Fibroblast of villous mesenchyme (primary cell): Measurements from ENCODE around the gene EIF4EBP2. TPM values are rescaled to one million over a fixed set of nuclear protein-coding genes. Genes with fewer than 3 reads are reported as not detected.

Experiments used
- DNase-seq: peaks from one replicate; pipeline ENCODE4 v3.0.0-alpha.2; 2010; ENCODE audit warnings: low read depth
- H3K4me3 ChIP-seq: 2 replicates; pipeline ENCODE4 v1.5.1; 2011; ENCODE audit warnings: low read depth, mild to moderate bottlenecking, low read length
- CTCF ChIP-seq: IDR thresholded peaks from 2 replicates; pipeline ENCODE4 v1.5.1; 2012; ENCODE audit warnings: low read depth, mild to moderate bottlenecking, low read length; ENCODE audit not compliant: insufficient read depth
- total RNA-seq: library from RNA; depleted of rRNA; stranded (reverse); fragments of >200 nt; gene quantifications from 2 replicates; pipeline ENCODE4 v1.2.3, GENCODE V29; 2012

The EIF4EBP2 gene
- total RNA-seq, 1 donor = 58.7 TPM

- no peak for DNase-seq
- no peak overlapping the region for H3K4me3 ChIP-seq
- no peak for TF ChIP-seq CTCF
These were observed 44.3 kb downstream of the EIF4EBP2 start for GRCh38 chr10:70448236-70448635.

- no peak for TF ChIP-seq CTCF
These were observed 51.3 kb downstream of the EIF4EBP2 start for GRCh38 chr10:70455213-70455630.

GRCh38 chr10:70456164-70456563 lies 52.2 kb downstream of the EIF4EBP2 start:
- DNase-seq = no peak
- H3K4me3 ChIP-seq = no peak overlapping the region
- TF ChIP-seq CTCF = no peak

More at GRCh38 chr10:70455213-70455630, 51.3 kb downstream of the EIF4EBP2 start:
- DNase-seq = no peak
- no peak overlapping the region for H3K4me3 ChIP-seq

DNA sequence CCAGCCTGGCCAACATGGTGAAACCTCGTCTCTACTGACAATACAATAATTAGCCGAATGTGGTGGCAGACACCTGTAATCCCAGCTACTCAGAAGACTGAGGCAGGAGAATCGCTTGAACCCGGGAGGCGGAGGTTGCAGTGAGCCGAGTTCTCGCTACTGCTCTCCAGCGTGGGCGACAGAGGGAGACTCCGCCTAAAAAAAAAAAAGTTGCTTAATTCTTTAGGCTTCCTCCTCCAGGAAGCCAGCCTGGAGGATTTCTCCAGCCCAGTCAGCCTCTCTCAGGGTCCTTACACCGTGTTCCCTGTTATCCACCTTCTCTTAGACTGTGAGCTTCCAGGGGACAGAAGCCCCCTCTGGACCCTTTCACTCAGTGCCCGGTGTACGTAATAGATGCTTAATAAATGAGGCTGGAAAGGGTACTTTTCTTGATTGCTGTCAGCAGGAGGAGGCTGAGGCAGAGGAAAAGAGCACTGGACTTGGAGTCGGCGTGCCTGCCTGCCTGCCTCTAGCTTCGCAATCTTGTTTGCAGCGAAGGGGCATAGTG lies 53.9 kb downstream of the EIF4EBP2 start:
- TF ChIP-seq CTCF = no peak
- no peak overlapping the region for H3K4me3 ChIP-seq
- no peak for DNase-seq

DNA sequence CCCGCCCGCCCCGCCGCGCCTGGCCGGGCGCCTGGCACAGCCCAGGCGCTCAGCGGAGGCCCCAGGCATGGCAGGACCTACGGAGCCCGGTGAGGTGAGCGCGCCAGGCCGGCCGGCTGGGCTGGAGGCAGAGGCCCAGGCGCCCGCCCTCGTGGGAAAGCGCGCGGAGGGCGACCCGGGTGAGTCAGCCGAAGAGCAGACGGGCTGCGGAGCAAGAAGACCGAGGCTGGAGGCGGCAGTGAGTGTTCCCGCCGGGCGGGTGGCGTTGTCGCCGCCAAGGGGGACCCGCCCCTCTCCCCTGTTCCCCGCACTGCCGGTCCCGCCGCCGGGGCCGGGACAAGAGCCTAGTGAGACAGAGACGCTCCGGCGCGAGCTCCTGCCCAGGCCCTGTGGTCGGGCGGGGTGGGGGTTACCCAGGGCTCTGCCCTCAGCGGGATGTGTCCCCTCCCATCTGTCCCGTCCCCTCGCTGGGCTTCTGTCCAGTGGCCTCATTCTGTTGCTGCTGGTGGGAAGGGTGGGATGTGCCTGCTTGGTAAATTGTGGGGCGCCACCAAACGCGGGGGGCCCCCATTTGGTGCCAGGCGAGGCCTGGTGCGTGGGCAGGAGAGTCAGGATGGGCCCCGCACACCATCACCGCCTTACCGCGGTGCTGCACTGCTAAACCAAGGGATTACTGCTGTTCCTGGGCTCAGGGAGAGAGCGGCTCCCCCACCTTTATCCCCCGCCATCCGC lies 54.5 kb downstream of the EIF4EBP2 start:
- no peak for TF ChIP-seq CTCF
- H3K4me3 ChIP-seq = peak overlapping the region; percentile 30
- peak; percentile 82 for DNase-seq

DNA sequence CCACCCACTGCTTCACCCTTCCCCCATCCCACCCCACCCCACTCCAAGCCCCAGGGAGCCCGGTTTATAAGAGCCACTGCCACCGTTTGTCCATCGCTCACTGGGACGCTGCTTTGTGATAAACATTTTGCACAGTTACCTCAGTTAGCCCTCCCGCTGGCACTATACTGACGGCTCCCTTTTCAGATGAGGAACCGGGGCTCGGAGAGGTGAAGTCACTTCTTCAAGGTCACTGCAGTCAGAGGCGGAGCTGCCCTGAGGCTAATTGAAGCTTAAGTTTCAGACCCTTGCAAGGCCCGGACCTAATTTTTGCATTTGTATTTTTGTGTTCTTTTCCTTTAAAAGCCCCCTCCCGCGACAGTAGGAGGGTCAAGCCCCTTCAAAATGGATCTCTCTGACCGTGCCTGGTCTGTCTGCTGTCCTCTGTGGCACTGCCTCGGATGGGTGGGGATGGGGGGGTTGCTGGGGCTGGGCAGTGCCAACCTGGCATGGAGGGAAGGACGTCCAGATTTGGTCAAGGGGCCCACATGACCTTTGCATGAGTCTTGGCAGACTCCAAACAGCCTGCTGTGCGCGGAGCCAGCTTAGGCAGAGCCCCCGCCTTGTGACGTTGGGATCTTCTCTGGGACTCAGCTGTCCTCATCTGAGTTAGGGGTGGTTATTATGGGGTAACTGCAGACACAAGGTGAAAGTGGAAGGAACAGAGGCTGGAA lies 55.3 kb downstream of the EIF4EBP2 start:
- no peak overlapping the region for H3K4me3 ChIP-seq
- no peak for TF ChIP-seq CTCF
- no peak for DNase-seq
